Esophagus (tissue), 2 donors: ENCODE results near the gene B3GNT3. TPM values are rescaled to one million over a fixed set of nuclear protein-coding genes. Genes with fewer than 3 reads are reported as not detected.

ENCODE experiments used
- polyA plus RNA-seq, 2 donors: library from polyadenylated mRNA; stranded (reverse); fragments of 200-250 nt; gene quantifications; one replicate each; pipeline ENCODE4 v1.2.3, GENCODE V29; 2013
- donor health status: healthy with polysubstance abuse.
- donor health status: Bipolar disorder and iron deficiency.

B3GNT3 gene
- polyA plus RNA-seq, 2 donors: 12.2 to 45.1 TPM

Other genes starting within 250 kb of the B3GNT3 start
- 10 to 100 TPM; 23.6 to 24.8 TPM for gene COLGALT1, start 239.5 kb upstream of the B3GNT3 start, polyA plus RNA-seq
- under 1 TPM; 0.02 to 0.04 TPM for gene UNC13A, start 106.8 kb upstream of the B3GNT3 start, polyA plus RNA-seq
- gene MAP1S, start 75.7 kb upstream of the B3GNT3 start, polyA plus RNA-seq: 10 to 100 TPM in 1 of 2 donors, 1 to 10 TPM in 1; 7.8 to 13.1 TPM
- gene FCHO1, start 43.7 kb upstream of the B3GNT3 start, polyA plus RNA-seq: under 1 TPM; 0.51 to 0.75 TPM
- gene INSL3, start 26.4 kb downstream of the B3GNT3 start, polyA plus RNA-seq: under 1 TPM; 0.06 to 0.12 TPM
- 1 to 10 TPM; 1.5 to 2.5 TPM for gene JAK3, start 52.8 kb downstream of the B3GNT3 start, polyA plus RNA-seq
- 1,000 to 10,000 TPM; 1,368 to 2,485 TPM for gene RPL18A, start 64.8 kb downstream of the B3GNT3 start, polyA plus RNA-seq
- under 1 TPM; 0.01 to 0.04 TPM for gene SLC5A5, start 76.8 kb downstream of the B3GNT3 start, polyA plus RNA-seq
- gene CCDC124, start 137.9 kb downstream of the B3GNT3 start, polyA plus RNA-seq: 100 to 1,000 TPM; 101 to 111 TPM
- under 1 TPM; 0.02 TPM for gene KCNN1, start 172.0 kb downstream of the B3GNT3 start, polyA plus RNA-seq
- gene ARRDC2, start 213.0 kb downstream of the B3GNT3 start, polyA plus RNA-seq: 10 to 100 TPM; 10.9 to 24.0 TPM